Measurements from ENCODE around the gene CXCL8.

- TF ChIP-seq POLR2A (IDR thresholded peaks at IDR 0.05): no peak
- no peak for TF ChIP-seq CTCF (IDR thresholded peaks at IDR 0.05)
These were observed 36.0 kb downstream of the CXCL8 start for GRCh38 chr4:73776321-73776729.
